DOHH2 (cell line): ENCODE measurements around the gene NAT14.

Experiments used
- EZH2phosphoT487 ChIP-seq: fragments of 200-600 bp; sonication (generic); IDR thresholded peaks from 2 replicates; pipeline ENCODE4 v1.6.1; 2017; ENCODE audit warnings: borderline replicate concordance, mild to moderate bottlenecking, antibody characterized with exemption, low read length, moderate library complexity, mixed read lengths
- TF ChIP-seq, protein P1 (sequence below): fragments of 200-600 bp; sonication (generic); IDR thresholded peaks from one replicate; pipeline ENCODE4 v1.5.1; 2014; ENCODE audit warnings: antibody characterized with exemption, mild to moderate bottlenecking, low read depth, low read length; ENCODE audit not compliant: poor library complexity, severe bottlenecking

DNA sequence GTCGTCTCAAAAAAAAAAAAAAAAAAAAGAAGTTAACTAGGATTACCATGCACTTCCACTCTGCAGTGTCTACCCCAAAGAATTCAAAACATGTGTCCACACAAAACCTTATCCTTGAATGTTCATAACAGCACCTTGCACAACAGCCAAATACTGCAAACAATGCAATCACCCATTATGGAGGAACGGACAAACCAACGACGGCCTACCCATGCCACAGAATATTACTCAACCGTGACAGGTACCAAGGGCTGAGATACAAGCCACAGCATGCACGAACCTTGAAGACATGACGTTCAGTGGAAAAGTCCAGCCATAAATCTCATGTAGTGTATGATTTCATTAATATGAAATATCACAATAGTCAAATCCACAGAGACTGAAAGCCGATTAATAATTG is 38.9 kb upstream of the NAT14 start:
- TF ChIP-seq, protein P1, sequence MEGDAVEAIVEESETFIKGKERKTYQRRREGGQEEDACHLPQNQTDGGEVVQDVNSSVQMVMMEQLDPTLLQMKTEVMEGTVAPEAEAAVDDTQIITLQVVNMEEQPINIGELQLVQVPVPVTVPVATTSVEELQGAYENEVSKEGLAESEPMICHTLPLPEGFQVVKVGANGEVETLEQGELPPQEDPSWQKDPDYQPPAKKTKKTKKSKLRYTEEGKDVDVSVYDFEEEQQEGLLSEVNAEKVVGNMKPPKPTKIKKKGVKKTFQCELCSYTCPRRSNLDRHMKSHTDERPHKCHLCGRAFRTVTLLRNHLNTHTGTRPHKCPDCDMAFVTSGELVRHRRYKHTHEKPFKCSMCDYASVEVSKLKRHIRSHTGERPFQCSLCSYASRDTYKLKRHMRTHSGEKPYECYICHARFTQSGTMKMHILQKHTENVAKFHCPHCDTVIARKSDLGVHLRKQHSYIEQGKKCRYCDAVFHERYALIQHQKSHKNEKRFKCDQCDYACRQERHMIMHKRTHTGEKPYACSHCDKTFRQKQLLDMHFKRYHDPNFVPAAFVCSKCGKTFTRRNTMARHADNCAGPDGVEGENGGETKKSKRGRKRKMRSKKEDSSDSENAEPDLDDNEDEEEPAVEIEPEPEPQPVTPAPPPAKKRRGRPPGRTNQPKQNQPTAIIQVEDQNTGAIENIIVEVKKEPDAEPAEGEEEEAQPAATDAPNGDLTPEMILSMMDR, result no peak
- no peak for TF ChIP-seq EZH2phosphoT487
